PC-3 (cell line): ENCODE results near the gene TCF12. TPM values are rescaled to one million over a fixed set of nuclear protein-coding genes. Genes with fewer than 3 reads are reported as not detected.

ENCODE experiments used
- ATAC-seq: fragments of 200-7000 bp; cut with Tn5 transposase; 2 replicates; pipeline ENCODE4 v1.9.1; 2020; ENCODE audit warnings: mild to moderate bottlenecking, moderate library complexity
- BruUV-seq: library from RNA; stranded (reverse); fragments of 400-500 nt; replicated peaks from 2 replicates; lab custom pipeline; 2021; lab: Mats Ljungman, UMichigan
- CTCF ChIA-PET: fragments of 300-600 bp; sonication (Branson Sonifier 250); formaldehyde crosslinking; loops from one replicate; lab custom pipeline; 2022; ENCODE audit warnings: antibody characterized with exemption; lab: Charles Lee
- POLR2A ChIA-PET: fragments of 300-600 bp; sonication (Branson Sonifier 250); formaldehyde crosslinking; loops from one replicate; lab custom pipeline; 2022; ENCODE audit warnings: antibody characterized with exemption; ENCODE audit not compliant: unreplicated experiment; lab: Charles Lee
- DNase-seq: peaks from one replicate; pipeline ENCODE4 v3.0.0-alpha.2; 2015
- H2AFZ ChIP-seq: fragments of 300-600 bp; sonication (generic); 2 replicates; pipeline ENCODE4 v1.6.0; 2016; ENCODE audit warnings: antibody characterized with exemption, low read length
- H3F3A ChIP-seq: fragments of 300-600 bp; sonication (generic); one replicate; pipeline ENCODE4 v1.6.0; 2017; ENCODE audit warnings: antibody characterized with exemption, low read length, control low read depth, mild to moderate bottlenecking; ENCODE audit not compliant: unreplicated experiment
- H3K27ac ChIP-seq: fragments of 300-600 bp; sonication (generic); 2 replicates; pipeline ENCODE4 v1.5.1; 2016; ENCODE audit warnings: mild to moderate bottlenecking, low read length
- H3K27me3 ChIP-seq: fragments of 300-600 bp; sonication (generic); 2 replicates; pipeline ENCODE4 v1.6.1; 2016; ENCODE audit warnings: low read length, mixed read lengths
- H3K36me3 ChIP-seq: fragments of 300-600 bp; sonication (generic); 2 replicates; pipeline ENCODE4 v1.6.1; 2016; ENCODE audit warnings: low read depth, mixed run types, low read length, mixed read lengths
- H3K4me1 ChIP-seq: fragments of 300-600 bp; sonication (generic); 2 replicates; pipeline ENCODE4 v1.5.1; 2016; ENCODE audit warnings: low read length; ENCODE audit not compliant: insufficient read depth
- H3K4me2 ChIP-seq: fragments of 300-600 bp; sonication (generic); 2 replicates; pipeline ENCODE4 v1.6.0; 2016; ENCODE audit warnings: low read length
- H3K4me3 ChIP-seq: fragments of 300-600 bp; sonication (generic); 2 replicates; pipeline ENCODE4 v1.5.1; 2016; ENCODE audit warnings: mild to moderate bottlenecking, low read length, mixed read lengths
- H3K79me2 ChIP-seq: fragments of 300-600 bp; sonication (generic); 2 replicates; pipeline ENCODE4 v1.6.1; 2017; ENCODE audit warnings: low read length, mixed read lengths
- H3K9ac ChIP-seq: fragments of 300-600 bp; sonication (generic); 2 replicates; pipeline ENCODE4 v1.6.0; 2016; ENCODE audit warnings: mild to moderate bottlenecking, low read length
- H3K9me2 ChIP-seq: fragments of 300-600 bp; sonication (generic); replicated peaks from 2 replicates; pipeline ENCODE4 v1.6.1; 2016; ENCODE audit warnings: mixed run types, low read length, mixed read lengths
- H3K9me3 ChIP-seq: fragments of 300-600 bp; sonication (generic); 2 replicates; pipeline ENCODE4 v1.6.1; 2016; ENCODE audit warnings: low read length, mixed read lengths
- H4K20me1 ChIP-seq: fragments of 300-600 bp; sonication (generic); 2 replicates; pipeline ENCODE4 v1.6.1; 2016; ENCODE audit warnings: low read length, mixed read lengths
- CTCF ChIP-seq: fragments of 300-600 bp; sonication (generic); conservative IDR thresholded peaks from 2 replicates; pipeline ENCODE4 v1.5.1; 2017; ENCODE audit warnings: antibody characterized with exemption, low read depth, mild to moderate bottlenecking, low read length
- EZH2 ChIP-seq: fragments of 300-600 bp; sonication (generic); IDR thresholded peaks from one replicate; pipeline ENCODE4 v1.6.1; 2017; ENCODE audit warnings: antibody characterized with exemption, mild to moderate bottlenecking, low read length; ENCODE audit not compliant: unreplicated experiment
- EZH2phosphoT487 ChIP-seq: fragments of 300-600 bp; sonication (generic); IDR thresholded peaks from 2 replicates; pipeline ENCODE4 v1.6.1; 2018; ENCODE audit warnings: mild to moderate bottlenecking, antibody characterized with exemption, low read length, borderline replicate concordance
- intact Hi-C: fragments of 100-400 bp; cut with micrococcal nuclease; formaldehyde crosslinking; loops from 2 replicates; pipeline ENCODE4 v1.9.0; 2023
- total RNA-seq: library from RNA; depleted of rRNA; stranded (reverse); fragments of >200 nt; gene quantifications from 2 replicates; pipeline ENCODE4 v1.2.3, GENCODE V29; 2014

TCF12 gene
- total RNA-seq, 1 experiment from 2014 or later, result 103 TPM

DNA sequence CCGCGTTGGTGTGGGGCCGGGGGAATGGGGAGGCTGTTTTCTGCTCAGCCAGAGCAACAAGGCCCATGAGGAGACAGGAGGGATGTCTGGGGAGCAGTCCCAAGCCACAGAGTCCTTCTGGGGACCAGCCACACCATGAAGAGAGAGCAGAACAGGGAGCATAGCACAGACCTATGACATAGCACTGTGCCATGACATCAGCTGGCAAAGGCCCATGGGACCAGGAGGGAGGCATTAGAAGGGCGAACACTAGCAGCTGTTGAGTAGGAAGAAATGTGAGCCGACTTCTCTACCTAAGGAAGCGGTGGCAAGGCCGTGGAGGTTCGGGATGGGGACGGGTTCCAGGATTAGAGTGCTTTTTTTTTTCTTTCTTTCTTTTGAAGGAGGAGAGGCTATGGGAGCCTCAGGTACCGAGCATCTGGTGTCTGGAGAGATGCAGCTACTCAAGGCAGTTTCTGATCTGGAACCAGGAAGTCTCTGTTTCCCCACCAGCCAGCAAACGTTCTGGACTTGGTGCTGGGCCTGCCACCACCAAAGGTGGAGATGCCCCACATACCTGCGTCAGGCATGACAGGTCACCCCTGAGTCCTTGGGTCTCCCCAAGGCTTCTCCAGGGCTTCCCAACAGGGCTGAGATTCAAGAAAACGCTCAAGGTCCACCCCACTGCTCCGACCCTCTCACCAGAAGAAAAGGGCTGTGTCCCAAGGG is 380.6 kb downstream of the TCF12 start:
- intact Hi-C loops, result no loop called here
- Histone ChIP-seq H3K79me2 (no peaks in the 10 kb centered on the region), H3K4me1 (no peaks in the 10 kb centered on the region), H3K9me2 (no peaks in the 10 kb centered on the region), H3K4me2 (no peak overlapping the region), H2AFZ (no peak overlapping the region), H3F3A (no peaks in the 10 kb centered on the region), H3K9ac (no peak overlapping the region), H3K36me3 (no peaks in the 10 kb centered on the region), H3K27me3 (no peaks in the 10 kb centered on the region), H3K9me3 (no peaks in the 10 kb centered on the region), H4K20me1 (no peaks in the 10 kb centered on the region), H3K27ac (no peak overlapping the region), H3K4me3 (no peak overlapping the region)
- no peak for TF ChIP-seq EZH2phosphoT487
- TF ChIP-seq EZH2, result no peak
- TF ChIP-seq CTCF, result no peak
- POLR2A ChIA-PET, result no interaction called here
- ATAC-seq (no peak), DNase-seq (no peak)
- BruUV-seq, result no TSS peak
- CTCF ChIA-PET, result no interaction called here

- ATAC-seq (no peak), DNase-seq (no peak)
- no peaks in the 10 kb centered on the region for H3K9me2 ChIP-seq
- no peaks in the 10 kb centered on the region for H3K9me3 ChIP-seq
- no peaks in the 10 kb centered on the region for H3K36me3 ChIP-seq
- no peak overlapping the region for H3K4me2 ChIP-seq
- no peaks in the 10 kb centered on the region for H3F3A ChIP-seq
- BruUV-seq, result no TSS peak
- no peak overlapping the region for H3K4me3 ChIP-seq
- CTCF ChIA-PET, result no interaction called here
- no peak for TF ChIP-seq CTCF
- no peak for TF ChIP-seq EZH2
- TF ChIP-seq EZH2phosphoT487, result no peak
- POLR2A ChIA-PET, result no interaction called here
- no peaks in the 10 kb centered on the region for H3K79me2 ChIP-seq
- H2AFZ ChIP-seq, result no peak overlapping the region
- no peaks in the 10 kb centered on the region for H4K20me1 ChIP-seq
- intact Hi-C loops, result loop anchor here (10.0 kb wide), 1 partner anchor 477 kb away; no protein-coding TSS in a partner anchor
- H3K27me3 ChIP-seq, result no peaks in the 10 kb centered on the region
- H3K4me1 ChIP-seq, result no peaks in the 10 kb centered on the region; the same call in 1 of the 2 replicates
- H3K9ac ChIP-seq, result no peak overlapping the region
- no peak overlapping the region for H3K27ac ChIP-seq
These were observed 382.9 kb downstream of the TCF12 start for GRCh38 chr15:57301307-57301706.

- TF ChIP-seq EZH2phosphoT487 (no peak), CTCF (no peak), EZH2 (no peak)
- no peak for DNase-seq
- H2AFZ ChIP-seq, result no peak overlapping the region
- ATAC-seq, result no peak
- no peak overlapping the region for H3K27ac ChIP-seq
- ChIA-PET POLR2A (no interaction called here), CTCF (no interaction called here)
- no peaks in the 10 kb centered on the region for H3K9me3 ChIP-seq
- H3K4me2 ChIP-seq, result no peak overlapping the region
- intact Hi-C loops, result loop anchor here (10.0 kb wide), 1 partner anchor 478 kb away; no protein-coding TSS in a partner anchor
- no peaks in the 10 kb centered on the region for H3K27me3 ChIP-seq
- H3K4me3 ChIP-seq, result no peak overlapping the region
- peaks cover 11% of the 10 kb centered on the region for H3K4me1 ChIP-seq
- no peaks in the 10 kb centered on the region for H4K20me1 ChIP-seq
- H3K9me2 ChIP-seq, result no peaks in the 10 kb centered on the region
- H3F3A ChIP-seq, result no peaks in the 10 kb centered on the region
- BruUV-seq, result no TSS peak
- H3K9ac ChIP-seq, result no peak overlapping the region
- no peaks in the 10 kb centered on the region; the same call in 1 of the 2 replicates for H3K36me3 ChIP-seq
- H3K79me2 ChIP-seq, result no peaks in the 10 kb centered on the region
These were observed 384.3 kb downstream of the TCF12 start for GRCh38 chr15:57302640-57303257.
